ENCODE results near the gene APBB2. TPM values are rescaled to one million over a fixed set of nuclear protein-coding genes. Genes with fewer than 3 reads are reported as not detected.

The APBB2 gene
- total RNA-seq, 3 donors from 2014 or later (not counting 1 experiment from before 2014, with no cell fraction given), result 0.38 to 0.48 TPM; not detected in 1

- H3K4me1 Mint-ChIP-seq, result no peaks in the 10 kb centered on the region
- no peaks in the 10 kb centered on the region for H3K27me3 ChIP-seq (ENCODE audit: control insufficient read depth, insufficient read depth, low read length)
- H3K36me3 ChIP-seq (ENCODE audit: control insufficient read depth, insufficient read depth, low read length), result no peaks in the 10 kb centered on the region
- no peaks in the 10 kb centered on the region for H3K9me3 ChIP-seq (ENCODE audit: control insufficient read depth, insufficient read depth, low read length)
- H3K9me3 Mint-ChIP-seq, result no peaks in the 10 kb centered on the region
- DNase-seq (no peak), ATAC-seq (no peak)
- TF ChIP-seq CTCF (IDR thresholded peaks at IDR 0.05), result no peak
- H3K4me1 ChIP-seq (ENCODE audit: control insufficient read depth, insufficient read depth, low read length), result no peaks in the 10 kb centered on the region
- intact Hi-C loops (cut with micrococcal nuclease), result no loop called here
- no peak overlapping the region for H3K27ac Mint-ChIP-seq
- H3K27me3 Mint-ChIP-seq (ENCODE audit: low read depth in 2 of 2), result no peaks in the 10 kb centered on the region
- no peak overlapping the region for H3K27ac ChIP-seq (ENCODE audit: low read length)
- H3K4me3 ChIP-seq (ENCODE audit: low read length), result no peak overlapping the region
- 95% methylated on average over 18 of the region's 18 CpGs for WGBS (ENCODE audit: insufficient coverage)
- H3K4me3 Mint-ChIP-seq, result no peak overlapping the region
- H3K36me3 Mint-ChIP-seq, result no peaks in the 10 kb centered on the region
Observed at GRCh38 chr4:40831146-40831907, 383.0 kb downstream of the APBB2 start.

DNA sequence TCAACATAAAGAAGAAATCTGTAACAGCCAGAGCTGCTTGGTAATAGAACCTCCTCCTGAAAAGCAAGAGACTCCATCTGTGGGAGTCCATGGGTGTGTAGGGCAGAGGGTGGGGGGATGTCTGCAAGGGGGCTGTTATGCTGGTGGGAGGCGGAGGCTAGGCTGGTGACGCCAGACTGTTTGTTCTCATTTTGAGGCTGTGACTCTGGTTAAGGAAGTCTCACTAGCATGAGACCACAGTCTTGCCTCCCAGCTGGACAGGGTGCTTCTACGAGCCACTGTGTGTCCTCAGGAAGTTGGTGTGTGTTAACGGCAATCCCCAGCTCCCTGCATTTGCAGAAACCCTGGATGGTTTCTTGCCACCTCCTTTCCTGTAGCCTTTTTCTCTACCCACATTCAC, 384.8 kb downstream of the APBB2 start:
- H3K36me3 Mint-ChIP-seq, result no peaks in the 10 kb centered on the region
- intact Hi-C loops (cut with micrococcal nuclease), result no loop called here
- WGBS (ENCODE audit: insufficient coverage), result 33% methylated on average over 4 of the region's 4 CpGs
- H3K27me3 Mint-ChIP-seq (ENCODE audit: low read depth in 2 of 2), result peaks cover 0 to 3% of the 10 kb centered on the region in 2 donors
- H3K27ac Mint-ChIP-seq, result no peak overlapping the region
- no peak overlapping the region for H3K4me3 Mint-ChIP-seq
- no peaks in the 10 kb centered on the region for H3K4me1 ChIP-seq (ENCODE audit: control insufficient read depth, insufficient read depth, low read length)
- H3K4me1 Mint-ChIP-seq, result no peaks in the 10 kb centered on the region
- DNase-seq (no peak), ATAC-seq (no peak)
- no peaks in the 10 kb centered on the region for H3K27me3 ChIP-seq (ENCODE audit: control insufficient read depth, insufficient read depth, low read length)
- H3K4me3 ChIP-seq (ENCODE audit: low read length), result no peak overlapping the region
- H3K9me3 Mint-ChIP-seq, result no peaks in the 10 kb centered on the region
- no peak overlapping the region for H3K27ac ChIP-seq (ENCODE audit: low read length)
- TF ChIP-seq CTCF (IDR thresholded peaks at IDR 0.05), result no peak
- H3K36me3 ChIP-seq (ENCODE audit: control insufficient read depth, insufficient read depth, low read length), result no peaks in the 10 kb centered on the region
- no peaks in the 10 kb centered on the region for H3K9me3 ChIP-seq (ENCODE audit: control insufficient read depth, insufficient read depth, low read length)

- Mint-ChIP-seq H3K4me1 (no peaks in the 10 kb centered on the region), H3K9me3 (no peaks in the 10 kb centered on the region), H3K36me3 (no peaks in the 10 kb centered on the region), H3K27me3 (ENCODE audit: low read depth in 2 of 2) (peaks cover 0 to 3% of the 10 kb centered on the region in 2 donors), H3K27ac (no peak overlapping the region), H3K4me3 (no peak overlapping the region)
- intact Hi-C loops (cut with micrococcal nuclease), result no loop called here
- H3K36me3 ChIP-seq (ENCODE audit: control insufficient read depth, insufficient read depth, low read length), result no peaks in the 10 kb centered on the region
- no peak for TF ChIP-seq CTCF (IDR thresholded peaks at IDR 0.05)
- H3K4me1 ChIP-seq (ENCODE audit: control insufficient read depth, insufficient read depth, low read length), result no peaks in the 10 kb centered on the region
- H3K4me3 ChIP-seq (ENCODE audit: low read length), result no peak overlapping the region
- H3K27me3 ChIP-seq (ENCODE audit: control insufficient read depth, insufficient read depth, low read length), result no peaks in the 10 kb centered on the region
- no peaks in the 10 kb centered on the region for H3K9me3 ChIP-seq (ENCODE audit: control insufficient read depth, insufficient read depth, low read length)
- no peak overlapping the region for H3K27ac ChIP-seq (ENCODE audit: low read length)
- DNase-seq (no peak), ATAC-seq (no peak)
- 92% methylated on average over 9 of the region's 9 CpGs for WGBS (ENCODE audit: insufficient coverage)
Observed at GRCh38 chr4:40828661-40829060, 385.7 kb downstream of the APBB2 start.

- intact Hi-C loops (cut with micrococcal nuclease), result no loop called here
- Mint-ChIP-seq H3K27me3 (ENCODE audit: low read depth in 2 of 2) (peaks cover 0 to 3% of the 10 kb centered on the region in 2 donors), H3K9me3 (no peaks in the 10 kb centered on the region), H3K27ac (no peak overlapping the region), H3K4me1 (no peaks in the 10 kb centered on the region), H3K36me3 (no peaks in the 10 kb centered on the region), H3K4me3 (no peak overlapping the region)
- WGBS (ENCODE audit: insufficient coverage), result 72% methylated on average over 6 of the region's 6 CpGs
- Histone ChIP-seq H3K27me3 (ENCODE audit: control insufficient read depth, insufficient read depth, low read length) (no peaks in the 10 kb centered on the region), H3K27ac (ENCODE audit: low read length) (no peak overlapping the region), H3K9me3 (ENCODE audit: control insufficient read depth, insufficient read depth, low read length) (no peaks in the 10 kb centered on the region), H3K36me3 (ENCODE audit: control insufficient read depth, insufficient read depth, low read length) (no peaks in the 10 kb centered on the region), H3K4me1 (ENCODE audit: control insufficient read depth, insufficient read depth, low read length) (no peaks in the 10 kb centered on the region), H3K4me3 (ENCODE audit: low read length) (no peak overlapping the region)
- DNase-seq (no peak), ATAC-seq (no peak)
- no peak for TF ChIP-seq CTCF (IDR thresholded peaks at IDR 0.05)
Observed at GRCh38 chr4:40827758-40828157, 386.6 kb downstream of the APBB2 start.

Measured in natural killer cell (primary cell).